ENCODE data around the gene DLD. TPM values are rescaled to one million over a fixed set of nuclear protein-coding genes. Genes with fewer than 3 reads are reported as not detected.

Gene DLD
- total and polyA plus RNA-seq, 2 of the 8 experiments (the other 6 are each of a cell fraction or from before 2014, with no cell fraction given): 63.7 to 88.5 TPM

DNA sequence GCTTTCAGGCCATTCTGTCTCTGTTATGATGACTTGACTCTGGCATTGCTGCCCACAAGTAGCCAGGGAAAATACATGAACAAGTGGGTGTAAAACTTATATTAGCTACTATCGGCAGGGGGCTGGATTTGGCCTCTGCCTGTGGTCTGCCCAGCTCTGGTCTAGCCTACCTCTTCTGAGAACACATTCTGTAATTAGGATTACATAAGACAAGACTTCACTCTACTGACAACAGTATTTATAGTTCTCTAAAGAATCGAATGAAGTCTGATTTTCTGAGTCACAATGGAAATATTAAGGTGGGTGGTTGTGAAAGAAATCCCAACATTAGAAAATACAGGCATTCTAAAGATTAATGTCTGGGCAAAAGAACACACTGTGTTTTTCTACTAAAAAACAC, 55.5 kb downstream of the DLD start (continued):
- TF ChIP-seq, protein P1, sequence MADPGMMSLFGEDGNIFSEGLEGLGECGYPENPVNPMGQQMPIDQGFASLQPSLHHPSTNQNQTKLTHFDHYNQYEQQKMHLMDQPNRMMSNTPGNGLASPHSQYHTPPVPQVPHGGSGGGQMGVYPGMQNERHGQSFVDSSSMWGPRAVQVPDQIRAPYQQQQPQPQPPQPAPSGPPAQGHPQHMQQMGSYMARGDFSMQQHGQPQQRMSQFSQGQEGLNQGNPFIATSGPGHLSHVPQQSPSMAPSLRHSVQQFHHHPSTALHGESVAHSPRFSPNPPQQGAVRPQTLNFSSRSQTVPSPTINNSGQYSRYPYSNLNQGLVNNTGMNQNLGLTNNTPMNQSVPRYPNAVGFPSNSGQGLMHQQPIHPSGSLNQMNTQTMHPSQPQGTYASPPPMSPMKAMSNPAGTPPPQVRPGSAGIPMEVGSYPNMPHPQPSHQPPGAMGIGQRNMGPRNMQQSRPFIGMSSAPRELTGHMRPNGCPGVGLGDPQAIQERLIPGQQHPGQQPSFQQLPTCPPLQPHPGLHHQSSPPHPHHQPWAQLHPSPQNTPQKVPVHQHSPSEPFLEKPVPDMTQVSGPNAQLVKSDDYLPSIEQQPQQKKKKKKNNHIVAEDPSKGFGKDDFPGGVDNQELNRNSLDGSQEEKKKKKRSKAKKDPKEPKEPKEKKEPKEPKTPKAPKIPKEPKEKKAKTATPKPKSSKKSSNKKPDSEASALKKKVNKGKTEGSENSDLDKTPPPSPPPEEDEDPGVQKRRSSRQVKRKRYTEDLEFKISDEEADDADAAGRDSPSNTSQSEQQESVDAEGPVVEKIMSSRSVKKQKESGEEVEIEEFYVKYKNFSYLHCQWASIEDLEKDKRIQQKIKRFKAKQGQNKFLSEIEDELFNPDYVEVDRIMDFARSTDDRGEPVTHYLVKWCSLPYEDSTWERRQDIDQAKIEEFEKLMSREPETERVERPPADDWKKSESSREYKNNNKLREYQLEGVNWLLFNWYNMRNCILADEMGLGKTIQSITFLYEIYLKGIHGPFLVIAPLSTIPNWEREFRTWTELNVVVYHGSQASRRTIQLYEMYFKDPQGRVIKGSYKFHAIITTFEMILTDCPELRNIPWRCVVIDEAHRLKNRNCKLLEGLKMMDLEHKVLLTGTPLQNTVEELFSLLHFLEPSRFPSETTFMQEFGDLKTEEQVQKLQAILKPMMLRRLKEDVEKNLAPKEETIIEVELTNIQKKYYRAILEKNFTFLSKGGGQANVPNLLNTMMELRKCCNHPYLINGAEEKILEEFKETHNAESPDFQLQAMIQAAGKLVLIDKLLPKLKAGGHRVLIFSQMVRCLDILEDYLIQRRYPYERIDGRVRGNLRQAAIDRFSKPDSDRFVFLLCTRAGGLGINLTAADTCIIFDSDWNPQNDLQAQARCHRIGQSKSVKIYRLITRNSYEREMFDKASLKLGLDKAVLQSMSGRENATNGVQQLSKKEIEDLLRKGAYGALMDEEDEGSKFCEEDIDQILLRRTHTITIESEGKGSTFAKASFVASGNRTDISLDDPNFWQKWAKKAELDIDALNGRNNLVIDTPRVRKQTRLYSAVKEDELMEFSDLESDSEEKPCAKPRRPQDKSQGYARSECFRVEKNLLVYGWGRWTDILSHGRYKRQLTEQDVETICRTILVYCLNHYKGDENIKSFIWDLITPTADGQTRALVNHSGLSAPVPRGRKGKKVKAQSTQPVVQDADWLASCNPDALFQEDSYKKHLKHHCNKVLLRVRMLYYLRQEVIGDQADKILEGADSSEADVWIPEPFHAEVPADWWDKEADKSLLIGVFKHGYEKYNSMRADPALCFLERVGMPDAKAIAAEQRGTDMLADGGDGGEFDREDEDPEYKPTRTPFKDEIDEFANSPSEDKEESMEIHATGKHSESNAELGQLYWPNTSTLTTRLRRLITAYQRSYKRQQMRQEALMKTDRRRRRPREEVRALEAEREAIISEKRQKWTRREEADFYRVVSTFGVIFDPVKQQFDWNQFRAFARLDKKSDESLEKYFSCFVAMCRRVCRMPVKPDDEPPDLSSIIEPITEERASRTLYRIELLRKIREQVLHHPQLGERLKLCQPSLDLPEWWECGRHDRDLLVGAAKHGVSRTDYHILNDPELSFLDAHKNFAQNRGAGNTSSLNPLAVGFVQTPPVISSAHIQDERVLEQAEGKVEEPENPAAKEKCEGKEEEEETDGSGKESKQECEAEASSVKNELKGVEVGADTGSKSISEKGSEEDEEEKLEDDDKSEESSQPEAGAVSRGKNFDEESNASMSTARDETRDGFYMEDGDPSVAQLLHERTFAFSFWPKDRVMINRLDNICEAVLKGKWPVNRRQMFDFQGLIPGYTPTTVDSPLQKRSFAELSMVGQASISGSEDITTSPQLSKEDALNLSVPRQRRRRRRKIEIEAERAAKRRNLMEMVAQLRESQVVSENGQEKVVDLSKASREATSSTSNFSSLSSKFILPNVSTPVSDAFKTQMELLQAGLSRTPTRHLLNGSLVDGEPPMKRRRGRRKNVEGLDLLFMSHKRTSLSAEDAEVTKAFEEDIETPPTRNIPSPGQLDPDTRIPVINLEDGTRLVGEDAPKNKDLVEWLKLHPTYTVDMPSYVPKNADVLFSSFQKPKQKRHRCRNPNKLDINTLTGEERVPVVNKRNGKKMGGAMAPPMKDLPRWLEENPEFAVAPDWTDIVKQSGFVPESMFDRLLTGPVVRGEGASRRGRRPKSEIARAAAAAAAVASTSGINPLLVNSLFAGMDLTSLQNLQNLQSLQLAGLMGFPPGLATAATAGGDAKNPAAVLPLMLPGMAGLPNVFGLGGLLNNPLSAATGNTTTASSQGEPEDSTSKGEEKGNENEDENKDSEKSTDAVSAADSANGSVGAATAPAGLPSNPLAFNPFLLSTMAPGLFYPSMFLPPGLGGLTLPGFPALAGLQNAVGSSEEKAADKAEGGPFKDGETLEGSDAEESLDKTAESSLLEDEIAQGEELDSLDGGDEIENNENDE (IDR thresholded peaks at IDR 0.05; ENCODE audit: insufficient replicate concordance, low read length): no peak
- TF ChIP-seq SIRT6 (IDR thresholded peaks at IDR 0.05; ENCODE audit: low read length) (no peak), JUND (IDR thresholded peaks at IDR 0.05; ENCODE audit: low read length) (no peak), TAF7 (optimal IDR thresholded peaks at IDR 0.05; ENCODE audit: borderline replicate concordance, low read depth, low read length) (no peak), EZH2 (IDR thresholded peaks at IDR 0.05; ENCODE audit: low read depth, low read length, severe bottlenecking) (no peak), CHD2 (IDR thresholded peaks at IDR 0.05; ENCODE audit: low read length) (no peak), ASH2L (IDR thresholded peaks at IDR 0.05; ENCODE audit: low read length) (no peak), NRF1 (IDR thresholded peaks at IDR 0.05; ENCODE audit: low read depth, low read length) (no peak), SAP30 (IDR thresholded peaks at IDR 0.05; ENCODE audit: insufficient read depth, insufficient replicate concordance, low read length) (no peak)
- TF ChIP-seq, protein P2, sequence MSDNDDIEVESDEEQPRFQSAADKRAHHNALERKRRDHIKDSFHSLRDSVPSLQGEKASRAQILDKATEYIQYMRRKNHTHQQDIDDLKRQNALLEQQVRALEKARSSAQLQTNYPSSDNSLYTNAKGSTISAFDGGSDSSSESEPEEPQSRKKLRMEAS (IDR thresholded peaks at IDR 0.05): no peak

All from H1 (cell line).